PC-9 (cell line): ENCODE data around the gene MAD2L1.

Experiments
- CTCF ChIP-seq: fragments of 200-600 bp; sonication (generic); conservative IDR thresholded peaks from 2 replicates; pipeline ENCODE4 v1.6.1; 2017; ENCODE audit warnings: mixed run types, antibody characterized with exemption, mild to moderate bottlenecking, moderate library complexity
- EZH2 ChIP-seq: fragments of 200-600 bp; sonication (generic); IDR thresholded peaks from 2 replicates; pipeline ENCODE4 v1.8.0; 2017; ENCODE audit warnings: antibody characterized with exemption, low read depth

DNA sequence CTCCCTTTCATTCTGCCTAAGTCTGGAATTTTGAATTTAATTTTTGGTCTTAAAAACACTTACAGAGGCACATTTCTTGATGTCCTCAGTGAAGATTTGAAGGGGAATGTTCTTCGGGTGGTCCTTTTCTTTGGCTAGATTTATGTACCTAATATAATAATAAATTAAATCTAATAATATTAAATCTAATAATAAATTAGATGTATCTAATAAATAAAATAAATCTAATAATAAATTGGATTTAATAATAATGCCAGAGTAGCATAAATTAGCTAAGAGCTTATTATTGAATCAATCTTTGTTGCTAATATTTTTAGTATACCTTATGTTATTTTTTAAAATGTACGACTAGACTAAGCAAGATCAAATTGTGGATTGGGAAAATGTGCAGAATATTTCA lies 39.8 kb downstream of the MAD2L1 start:
- TF ChIP-seq CTCF, result no peak
- TF ChIP-seq EZH2, result no peak
